ENCODE measurements around the gene TLE7. TPM values are rescaled to one million over a fixed set of nuclear protein-coding genes. Genes with fewer than 3 reads are reported as not detected.

The TLE7 gene
- total RNA-seq, 1 donor from 2014 or later, result not detected

DNA sequence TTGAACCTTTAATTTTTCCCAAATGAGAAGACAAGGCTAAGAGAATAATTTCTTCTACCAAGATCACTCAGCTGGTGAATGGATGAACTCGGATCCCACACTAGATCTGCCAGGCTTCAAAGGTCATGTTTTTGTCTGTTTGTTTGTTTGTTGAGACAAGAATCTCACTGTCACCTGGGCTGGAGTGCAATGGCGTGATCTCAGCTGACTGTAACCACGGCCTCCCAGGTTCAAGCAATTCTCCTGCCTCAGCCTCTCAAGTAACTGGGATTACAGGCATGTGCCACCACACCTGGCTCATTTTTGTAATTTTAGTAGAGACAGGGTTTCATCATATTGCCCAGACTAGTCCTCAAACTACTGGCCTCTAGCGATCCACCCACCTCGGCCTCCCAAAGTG lies 40.7 kb upstream of the TLE7 start:
- no peak for DNase-seq (ENCODE audit: low spot score)
- Mint-ChIP-seq H3K36me3 (ENCODE audit: low read depth) (peaks cover 5% of the 10 kb centered on the region), H3K4me1 (ENCODE audit: low read depth) (peaks cover 14% of the 10 kb centered on the region), H3K4me3 (ENCODE audit: unreplicated experiment) (no peak overlapping the region), H3K27ac (ENCODE audit: unreplicated experiment) (no peak overlapping the region), H3K9me3 (ENCODE audit: low read depth) (no peaks in the 10 kb centered on the region), H3K27me3 (ENCODE audit: low read depth) (peaks cover 5% of the 10 kb centered on the region)
- TF ChIP-seq, protein P1, sequence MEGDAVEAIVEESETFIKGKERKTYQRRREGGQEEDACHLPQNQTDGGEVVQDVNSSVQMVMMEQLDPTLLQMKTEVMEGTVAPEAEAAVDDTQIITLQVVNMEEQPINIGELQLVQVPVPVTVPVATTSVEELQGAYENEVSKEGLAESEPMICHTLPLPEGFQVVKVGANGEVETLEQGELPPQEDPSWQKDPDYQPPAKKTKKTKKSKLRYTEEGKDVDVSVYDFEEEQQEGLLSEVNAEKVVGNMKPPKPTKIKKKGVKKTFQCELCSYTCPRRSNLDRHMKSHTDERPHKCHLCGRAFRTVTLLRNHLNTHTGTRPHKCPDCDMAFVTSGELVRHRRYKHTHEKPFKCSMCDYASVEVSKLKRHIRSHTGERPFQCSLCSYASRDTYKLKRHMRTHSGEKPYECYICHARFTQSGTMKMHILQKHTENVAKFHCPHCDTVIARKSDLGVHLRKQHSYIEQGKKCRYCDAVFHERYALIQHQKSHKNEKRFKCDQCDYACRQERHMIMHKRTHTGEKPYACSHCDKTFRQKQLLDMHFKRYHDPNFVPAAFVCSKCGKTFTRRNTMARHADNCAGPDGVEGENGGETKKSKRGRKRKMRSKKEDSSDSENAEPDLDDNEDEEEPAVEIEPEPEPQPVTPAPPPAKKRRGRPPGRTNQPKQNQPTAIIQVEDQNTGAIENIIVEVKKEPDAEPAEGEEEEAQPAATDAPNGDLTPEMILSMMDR (IDR thresholded peaks at IDR 0.05), result no peak

DNA sequence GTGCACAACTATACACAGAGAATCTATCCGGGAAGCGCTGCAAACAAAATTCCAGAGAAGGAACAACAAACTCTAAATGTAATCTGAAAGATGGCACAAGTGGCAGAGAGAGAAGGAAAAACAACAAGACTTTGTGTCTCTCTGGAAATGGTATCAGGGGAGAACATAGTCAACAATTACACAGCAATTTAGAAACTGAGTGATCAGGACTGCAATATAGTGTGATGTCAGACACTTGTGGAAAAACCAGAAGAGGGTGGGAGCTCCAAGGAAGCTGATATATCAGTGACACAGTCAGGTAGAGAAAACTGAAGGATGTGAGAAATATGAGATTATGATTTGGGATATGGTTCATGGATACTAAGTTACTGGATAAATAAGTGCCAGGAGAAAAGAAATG lies 39.1 kb upstream of the TLE7 start:
- peaks cover 14% of the 10 kb centered on the region for H3K4me1 Mint-ChIP-seq (ENCODE audit: low read depth)

DNA sequence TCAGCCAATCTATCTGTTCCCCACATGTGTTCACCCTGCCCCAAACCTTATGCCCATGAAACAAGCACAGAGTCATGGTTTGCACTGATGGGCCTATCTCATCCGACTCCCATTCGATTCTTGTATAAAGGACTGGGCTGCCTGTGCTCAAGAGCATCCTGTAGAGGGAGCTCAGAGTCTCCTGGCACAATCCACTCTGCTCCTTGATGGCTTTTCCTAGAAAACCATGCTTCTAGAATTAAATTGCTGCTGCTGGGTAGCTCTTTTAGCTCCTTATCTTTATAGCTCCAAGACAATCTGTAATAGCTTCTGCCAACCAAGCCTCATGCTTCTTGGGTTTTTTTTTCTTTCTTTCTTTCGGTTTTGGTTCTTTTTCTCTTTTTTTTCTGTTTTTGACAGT lies 37.6 kb upstream of the TLE7 start:
- DNase-seq (ENCODE audit: low spot score), result no peak
- no peaks in the 10 kb centered on the region for H3K9me3 Mint-ChIP-seq (ENCODE audit: low read depth)

More for the DNA sequence above, 39.1 kb upstream of the TLE7 start:
- H3K9me3 Mint-ChIP-seq (ENCODE audit: low read depth), result no peaks in the 10 kb centered on the region
- H3K27me3 Mint-ChIP-seq (ENCODE audit: low read depth), result no peaks in the 10 kb centered on the region
- TF ChIP-seq, protein P1 (IDR thresholded peaks at IDR 0.05), result no peak
- no peak overlapping the region for H3K27ac Mint-ChIP-seq (ENCODE audit: unreplicated experiment)
- no peak for DNase-seq (ENCODE audit: low spot score)
- no peak overlapping the region for H3K4me3 Mint-ChIP-seq (ENCODE audit: unreplicated experiment)
- H3K36me3 Mint-ChIP-seq (ENCODE audit: low read depth), result peaks cover 19% of the 10 kb centered on the region

DNA sequence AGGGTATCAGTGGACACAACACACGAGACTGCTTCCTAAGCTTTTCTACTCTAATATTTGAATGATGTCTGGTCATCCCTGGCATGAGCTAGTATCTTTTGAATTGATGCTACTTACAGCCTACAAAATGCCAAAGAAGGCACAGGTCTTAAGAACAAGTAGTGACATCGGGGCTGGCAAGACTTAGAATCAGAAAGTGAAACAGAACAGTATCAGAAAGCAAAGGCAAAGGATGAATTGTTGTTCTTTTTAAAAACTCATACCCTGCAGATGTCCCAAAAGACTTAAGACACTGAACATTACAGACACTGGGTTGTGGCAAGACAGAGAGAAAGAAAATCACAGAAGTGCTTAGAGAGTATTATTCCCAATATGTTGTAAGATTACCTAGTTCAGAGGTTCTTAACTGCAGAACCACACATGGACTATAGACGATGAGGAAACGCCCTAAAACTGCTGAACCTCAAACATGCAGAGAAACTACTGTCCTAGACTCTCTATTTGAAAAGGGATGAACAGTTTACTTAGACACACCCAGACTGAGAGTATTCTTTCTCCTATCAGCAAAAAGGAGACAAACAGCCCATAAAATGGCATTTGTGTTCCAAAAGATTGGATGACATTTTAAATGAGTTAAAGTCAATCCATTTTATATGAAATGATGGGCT lies 34.7 kb upstream of the TLE7 start:
- Mint-ChIP-seq H3K36me3 (ENCODE audit: low read depth) (peaks cover 29% of the 10 kb centered on the region), H3K9me3 (ENCODE audit: low read depth) (no peaks in the 10 kb centered on the region), H3K27me3 (ENCODE audit: low read depth) (no peaks in the 10 kb centered on the region), H3K4me3 (ENCODE audit: unreplicated experiment) (no peak overlapping the region), H3K27ac (ENCODE audit: unreplicated experiment) (no peak overlapping the region), H3K4me1 (ENCODE audit: low read depth) (peaks cover 19% of the 10 kb centered on the region)
- TF ChIP-seq, protein P1 (IDR thresholded peaks at IDR 0.05), result no peak
- DNase-seq (ENCODE audit: low spot score), result no peak

More for the DNA sequence above, 37.6 kb upstream of the TLE7 start:
- no peaks in the 10 kb centered on the region for H3K27me3 Mint-ChIP-seq (ENCODE audit: low read depth)
- peaks cover 29% of the 10 kb centered on the region for H3K36me3 Mint-ChIP-seq (ENCODE audit: low read depth)
- no peak overlapping the region for H3K4me3 Mint-ChIP-seq (ENCODE audit: unreplicated experiment)
- H3K27ac Mint-ChIP-seq (ENCODE audit: unreplicated experiment), result no peak overlapping the region
- TF ChIP-seq, protein P1 (IDR thresholded peaks at IDR 0.05), result peak; percentile 70
- H3K4me1 Mint-ChIP-seq (ENCODE audit: low read depth), result peaks cover 19% of the 10 kb centered on the region

DNA sequence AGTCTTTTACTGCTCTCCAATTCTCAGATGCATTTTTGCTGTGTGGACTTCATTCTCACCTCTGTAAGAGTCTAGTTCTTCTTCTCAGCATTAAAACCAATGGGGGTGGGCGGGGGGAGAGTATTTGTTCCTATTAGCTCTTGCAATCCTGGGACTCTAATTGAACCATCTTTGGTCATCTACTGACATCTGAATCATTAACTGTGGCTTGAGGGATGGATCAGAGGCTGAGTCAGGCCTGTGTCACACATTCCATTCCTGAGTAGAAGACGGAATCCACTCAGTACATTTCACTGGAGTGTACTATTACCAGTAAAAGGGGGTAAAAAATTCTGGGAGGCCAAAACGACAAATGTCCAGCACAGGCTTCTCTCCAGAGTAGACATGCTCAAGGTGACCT lies 33.0 kb upstream of the TLE7 start:
- Mint-ChIP-seq H3K4me3 (ENCODE audit: unreplicated experiment) (no peak overlapping the region), H3K36me3 (ENCODE audit: low read depth) (peaks cover 29% of the 10 kb centered on the region), H3K9me3 (ENCODE audit: low read depth) (no peaks in the 10 kb centered on the region), H3K27ac (ENCODE audit: unreplicated experiment) (peak overlapping the region; percentile 67), H3K27me3 (ENCODE audit: low read depth) (no peaks in the 10 kb centered on the region), H3K4me1 (ENCODE audit: low read depth) (peaks cover 19% of the 10 kb centered on the region)
- TF ChIP-seq, protein P1 (IDR thresholded peaks at IDR 0.05), result no peak
- no peak for DNase-seq (ENCODE audit: low spot score)

Measured in chondrocyte (in vitro differentiated cells).